Muscle layer of colon (tissue), 2 donors: ENCODE results near the gene MPV17.
"Not testable (repeated sequence)": the region's sequence is repeated elsewhere in the genome, so short reads cannot be mapped to it uniquely, and the experiment has no call there.

Experiments
- H3K27ac ChIP-seq: one replicate; pipeline ENCODE4 v1.7.0; 2013; ENCODE audit warnings: low read depth, mild to moderate bottlenecking, low read length, moderate library complexity
- H3K27me3 ChIP-seq, 2 donors: one replicate each; pipeline ENCODE4 v1.7.0; 2013; ENCODE audit warnings: low read length in 2 of 2, mild to moderate bottlenecking in 2 of 2; ENCODE audit not compliant: insufficient read depth in 2 of 2, control insufficient read depth in 1 of 2
- H3K36me3 ChIP-seq: one replicate; pipeline ENCODE4 v1.7.0; 2013; ENCODE audit warnings: mild to moderate bottlenecking, low read length; ENCODE audit not compliant: insufficient read depth
- H3K4me1 ChIP-seq: one replicate; pipeline ENCODE4 v1.7.0; 2013; ENCODE audit warnings: mild to moderate bottlenecking, low read length; ENCODE audit not compliant: insufficient read depth
- H3K4me3 ChIP-seq, 2 donors: one replicate each; pipeline ENCODE4 v1.7.0; 2013; ENCODE audit warnings: low read length in 2 of 2, low read depth in 1 of 2, mild to moderate bottlenecking in 1 of 2, moderate library complexity in 1 of 2
- H3K9ac ChIP-seq: one replicate; pipeline ENCODE4 v1.7.0; 2013; ENCODE audit warnings: low read length
- H3K9me3 ChIP-seq: one replicate; pipeline ENCODE4 v1.7.0; 2013; ENCODE audit warnings: mild to moderate bottlenecking, low read length
- donor health status: abdominal sarcoma.
- donor health status: Adenocarcinoma of cecum.

MPV17 gene

DNA sequence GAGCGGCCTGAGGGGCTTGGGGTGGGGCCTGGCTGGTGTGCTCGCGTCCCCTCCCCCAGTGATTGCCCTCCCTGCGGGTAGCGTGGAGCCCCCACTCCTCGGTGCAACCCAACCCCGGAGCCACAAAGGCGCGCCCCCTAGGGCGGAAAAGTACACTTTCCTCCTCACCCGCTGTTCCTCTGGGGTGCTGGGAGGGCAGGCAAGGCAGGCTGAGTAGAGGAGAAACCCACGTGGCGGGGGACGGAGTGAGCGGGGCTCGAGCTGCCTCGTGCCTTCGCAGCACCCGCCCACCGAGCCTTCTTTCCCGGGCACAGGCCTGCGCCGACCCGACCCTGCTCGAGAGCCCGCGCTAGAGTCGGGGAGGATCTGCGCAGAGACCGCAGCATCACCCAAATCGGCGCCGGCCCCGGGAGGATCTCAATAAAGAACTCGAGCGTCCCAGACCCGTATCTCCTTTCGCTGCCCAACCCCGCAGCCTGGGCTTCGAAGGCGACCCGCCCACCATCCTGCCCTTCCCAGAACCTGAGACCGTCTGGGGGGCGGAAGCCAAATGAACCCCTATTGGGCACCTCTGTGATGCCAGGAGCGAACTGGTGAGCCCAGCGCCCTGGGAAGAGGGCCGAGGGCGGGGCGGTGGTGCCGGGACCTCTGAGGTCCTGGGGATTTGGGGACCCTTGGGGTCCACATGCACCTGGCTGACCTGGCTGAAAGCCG lies 16.2 kb downstream of the MPV17 start:
- Histone ChIP-seq H3K9me3 (no peaks in the 10 kb centered on the region), H3K27ac (no peak overlapping the region), H3K4me1 (peaks cover 8% of the 10 kb centered on the region), H3K36me3 (peaks cover 11% of the 10 kb centered on the region), H3K9ac (no peak overlapping the region), H3K4me3 (no peak overlapping the region), H3K27me3 (peaks cover 20 to 35% of the 10 kb centered on the region in 2 donors)

DNA sequence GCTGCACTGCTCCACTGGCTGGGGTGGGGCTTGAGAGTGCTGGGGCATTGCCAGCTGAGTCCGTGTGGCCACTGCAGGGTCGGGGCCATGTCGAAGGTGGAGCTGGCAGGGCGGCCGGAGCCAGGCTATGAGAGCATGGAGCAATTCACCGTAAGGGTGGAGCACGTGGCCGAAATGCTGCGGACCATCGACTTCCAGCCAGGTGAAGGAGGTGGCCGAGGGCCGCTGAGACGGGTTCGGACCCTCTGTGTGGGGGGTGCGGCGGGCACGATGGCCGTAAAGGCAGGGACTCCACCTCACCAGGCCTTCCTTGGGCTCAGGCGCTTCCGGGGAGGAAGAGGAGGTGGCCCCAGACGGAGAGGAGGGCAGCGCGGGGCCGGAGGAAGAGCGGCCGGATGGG lies 16.8 kb downstream of the MPV17 start:
- Histone ChIP-seq H3K36me3 (peaks cover 5% of the 10 kb centered on the region), H3K27ac (no peak overlapping the region), H3K27me3 (peaks cover 20 to 35% of the 10 kb centered on the region in 2 donors), H3K9ac (no peak overlapping the region), H3K4me1 (peaks cover 8% of the 10 kb centered on the region), H3K4me3 (no peak overlapping the region), H3K9me3 (no peaks in the 10 kb centered on the region)

DNA sequence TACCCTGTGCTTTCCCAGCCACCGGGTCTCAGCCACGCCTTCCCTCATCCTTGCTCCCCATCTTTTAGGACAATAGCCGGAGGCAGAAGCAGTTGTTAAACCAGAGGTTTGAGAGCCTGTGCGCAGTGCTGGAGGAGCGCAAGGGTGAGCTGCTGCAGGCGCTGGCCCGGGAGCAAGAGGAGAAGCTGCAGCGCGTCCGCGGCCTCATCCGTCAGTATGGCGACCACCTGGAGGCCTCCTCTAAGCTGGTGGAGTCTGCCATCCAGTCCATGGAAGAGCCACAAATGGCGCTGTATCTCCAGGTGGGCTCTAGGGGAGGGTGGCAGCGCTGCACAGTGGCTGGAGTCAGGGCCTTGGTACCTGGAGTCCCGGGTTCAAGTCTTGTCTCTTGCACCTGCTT lies 17.4 kb downstream of the MPV17 start:
- H3K4me3 ChIP-seq, result no peak overlapping the region
- H3K36me3 ChIP-seq, result peaks cover 5% of the 10 kb centered on the region
- no peak overlapping the region for H3K9ac ChIP-seq
- H3K27ac ChIP-seq, result no peak overlapping the region
- H3K27me3 ChIP-seq, result peaks cover 20 to 35% of the 10 kb centered on the region in 2 donors
- H3K4me1 ChIP-seq, result peaks cover 8% of the 10 kb centered on the region
- H3K9me3 ChIP-seq, result no peaks in the 10 kb centered on the region

DNA sequence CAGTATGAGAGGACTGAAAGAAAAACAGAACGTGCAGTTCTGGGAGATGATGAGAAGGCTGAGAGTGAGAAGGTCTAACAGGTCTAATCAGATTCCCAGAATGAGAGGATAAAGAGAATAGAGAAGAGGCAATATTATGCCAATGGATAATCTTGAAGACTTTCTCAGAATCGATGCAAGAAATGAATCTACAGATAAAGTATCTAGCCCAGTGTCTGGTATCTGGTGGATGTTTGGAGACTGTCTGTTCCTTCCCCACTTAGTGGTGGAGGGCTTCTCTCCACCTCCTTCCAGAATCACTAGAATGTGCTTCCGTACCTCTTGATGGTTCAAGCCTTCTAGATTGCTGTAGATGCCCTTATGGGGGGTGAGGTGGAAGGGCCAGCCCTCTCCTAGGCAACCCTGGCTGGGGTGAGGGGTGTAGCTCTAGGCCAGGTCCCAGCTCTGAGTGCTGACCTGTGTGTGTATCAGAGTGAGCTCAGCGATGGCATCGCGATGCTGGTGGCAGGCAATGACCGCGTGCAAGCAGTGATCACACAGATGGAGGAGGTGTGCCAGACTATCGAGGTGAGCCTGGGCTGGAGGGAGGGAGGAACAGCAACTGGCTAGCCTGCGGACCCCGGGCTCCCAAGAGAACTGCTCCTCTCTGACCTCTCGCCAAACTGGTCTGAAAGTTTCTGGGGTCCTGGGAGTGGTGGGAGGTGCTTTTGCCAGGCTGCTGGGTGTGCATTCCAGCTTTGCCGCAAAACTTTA lies 18.2 kb downstream of the MPV17 start:
- no peak overlapping the region for H3K9ac ChIP-seq
- no peak overlapping the region for H3K27ac ChIP-seq
- peaks cover 4% of the 10 kb centered on the region for H3K36me3 ChIP-seq
- no peaks in the 10 kb centered on the region for H3K9me3 ChIP-seq
- no peak overlapping the region for H3K4me3 ChIP-seq
- peaks cover 20 to 35% of the 10 kb centered on the region in 2 donors for H3K27me3 ChIP-seq
- H3K4me1 ChIP-seq, result peaks cover 8% of the 10 kb centered on the region

DNA sequence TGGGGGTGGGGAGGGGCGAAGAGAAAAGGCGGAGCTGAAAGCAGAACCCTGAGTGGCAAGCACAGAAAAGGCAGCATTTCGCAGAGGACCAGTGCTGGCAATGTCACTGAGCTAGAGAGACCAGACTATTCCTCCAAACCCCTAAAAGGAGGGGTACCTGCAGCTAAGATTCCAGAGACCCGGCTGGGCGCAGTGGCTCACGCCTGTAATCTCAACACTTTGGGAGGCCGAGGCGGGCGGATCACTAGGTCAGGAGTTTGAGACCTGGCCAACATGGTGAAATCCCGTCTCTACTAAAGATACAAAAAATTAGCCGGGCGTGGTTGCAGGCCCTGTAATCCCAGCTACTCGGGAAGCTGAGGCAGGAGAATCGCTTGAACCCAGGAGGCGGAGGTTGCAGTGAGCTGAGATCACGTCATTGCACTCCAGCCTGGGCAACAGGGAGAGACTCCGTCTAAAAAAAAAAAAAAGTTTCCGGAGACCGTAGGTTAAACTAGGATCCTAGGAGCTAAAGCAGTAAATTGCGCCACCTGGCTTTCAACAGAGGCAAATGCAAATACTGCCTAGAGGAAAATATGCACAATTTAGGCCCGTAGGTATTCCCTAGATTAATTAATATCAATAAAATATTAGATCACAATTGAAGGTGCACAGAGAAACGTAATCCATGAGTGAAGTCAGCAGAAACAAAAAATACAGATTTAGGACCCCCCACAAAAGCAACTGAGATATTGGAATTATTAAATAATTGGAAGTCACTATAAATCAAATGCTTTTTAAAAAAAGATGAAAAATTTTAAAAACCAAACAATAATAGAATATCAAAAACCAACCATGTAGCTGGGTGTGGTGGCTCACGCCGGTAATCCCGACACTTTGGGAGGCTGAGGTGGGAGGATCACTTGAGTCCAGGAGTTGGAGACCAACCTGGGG lies 19.5 kb downstream of the MPV17 start:
- peaks cover 20 to 31% of the 10 kb centered on the region in 2 donors for H3K27me3 ChIP-seq
- H3K27ac ChIP-seq, result no peak overlapping the region

DNA sequence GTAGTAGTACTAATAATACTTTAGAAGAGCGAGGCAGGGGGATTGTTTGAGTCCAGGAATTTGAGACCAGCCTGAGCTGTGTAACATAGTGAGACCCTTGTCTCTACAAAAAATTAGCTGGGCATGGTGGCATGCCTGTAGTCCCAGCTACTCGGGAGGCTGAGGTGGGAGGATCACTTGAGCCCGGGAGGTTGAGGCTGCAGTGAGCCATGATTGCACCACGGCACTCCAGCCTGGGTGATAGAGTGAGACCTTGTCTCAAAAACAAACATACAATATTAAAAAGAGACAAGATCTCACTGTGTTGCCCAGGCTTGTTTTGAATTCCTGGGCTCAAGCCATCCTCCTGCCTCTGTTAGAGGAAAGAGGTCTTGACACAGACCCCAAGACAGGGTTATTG lies 22.3 kb downstream of the MPV17 start:
- H3K9ac ChIP-seq, H3K27ac ChIP-seq, H3K9me3 ChIP-seq, H3K4me3 ChIP-seq, H3K27me3 ChIP-seq, H3K36me3 ChIP-seq, H3K4me1 ChIP-seq: not testable (repeated sequence)

More for the DNA sequence above, 19.5 kb downstream of the MPV17 start:
- Histone ChIP-seq H3K9me3 (no peaks in the 10 kb centered on the region), H3K4me3 (peak overlapping the region in 1 of 2 donors; percentile 32), H3K9ac (no peak overlapping the region), H3K4me1 (peaks cover 8% of the 10 kb centered on the region), H3K36me3 (no peaks in the 10 kb centered on the region)

DNA sequence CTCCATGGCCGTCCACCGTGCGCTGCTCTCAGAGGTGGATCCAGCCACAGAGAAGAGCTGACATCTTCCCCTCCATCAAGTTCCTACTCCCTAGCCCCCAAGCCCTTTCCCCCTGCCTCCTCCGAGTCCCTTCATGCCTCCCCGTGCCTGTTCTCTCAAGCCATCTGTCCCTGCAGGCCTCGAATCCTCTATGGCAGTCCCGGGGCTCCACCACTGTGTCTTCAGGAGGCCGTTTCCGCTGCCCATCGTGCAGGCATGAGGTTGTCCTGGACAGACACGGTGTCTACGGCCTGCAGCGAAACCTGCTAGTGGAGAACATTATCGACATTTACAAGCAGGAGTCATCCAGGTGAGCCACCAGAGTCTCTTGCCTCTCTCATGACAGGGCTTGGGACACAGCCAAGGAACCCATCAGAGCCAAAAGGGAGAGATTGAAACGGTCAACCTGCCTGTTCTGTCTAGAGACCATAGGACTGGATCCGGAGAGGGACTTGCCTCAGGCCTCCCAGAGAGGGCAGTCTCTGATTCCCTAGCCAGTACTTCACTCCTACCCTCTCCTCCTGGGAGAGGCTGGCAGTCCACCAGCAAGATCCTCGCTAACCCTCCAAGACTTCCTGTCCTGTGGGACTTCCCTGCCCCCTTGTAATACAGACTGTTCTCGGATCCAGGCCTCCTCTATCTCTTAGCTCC lies 24.4 kb downstream of the MPV17 start:
- no peaks in the 10 kb centered on the region for H3K4me1 ChIP-seq
- H3K9me3 ChIP-seq, result no peaks in the 10 kb centered on the region
- no peak overlapping the region for H3K4me3 ChIP-seq
- no peak overlapping the region for H3K27ac ChIP-seq
- H3K9ac ChIP-seq, result no peak overlapping the region
- H3K36me3 ChIP-seq, result no peaks in the 10 kb centered on the region
- no peaks in the 10 kb centered on the region for H3K27me3 ChIP-seq

DNA sequence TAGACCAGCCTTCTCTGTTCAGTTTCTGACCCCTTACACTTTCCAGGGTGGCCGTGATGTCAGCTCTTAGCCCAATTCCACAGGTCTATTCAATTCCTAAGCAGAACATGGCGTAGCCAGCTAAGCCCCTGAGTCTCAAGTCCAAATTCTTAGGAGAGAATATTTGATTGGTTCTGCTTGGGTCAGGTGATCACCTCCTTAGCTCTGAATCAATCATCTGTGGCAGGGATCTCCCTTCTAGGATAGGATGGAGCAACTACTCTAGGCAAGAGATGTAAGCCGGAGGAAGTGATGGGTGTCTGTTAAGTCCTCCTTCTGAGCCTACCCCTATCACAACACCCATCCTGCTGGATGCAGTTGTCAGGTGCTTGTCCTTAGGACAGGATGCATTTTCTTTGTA lies 25.7 kb downstream of the MPV17 start:
- H3K9me3 ChIP-seq, result no peaks in the 10 kb centered on the region
- no peak overlapping the region for H3K27ac ChIP-seq
- no peaks in the 10 kb centered on the region for H3K4me1 ChIP-seq
- no peaks in the 10 kb centered on the region for H3K36me3 ChIP-seq
- H3K27me3 ChIP-seq, result no peaks in the 10 kb centered on the region
- H3K9ac ChIP-seq, result no peak overlapping the region
- H3K4me3 ChIP-seq, result no peak overlapping the region

DNA sequence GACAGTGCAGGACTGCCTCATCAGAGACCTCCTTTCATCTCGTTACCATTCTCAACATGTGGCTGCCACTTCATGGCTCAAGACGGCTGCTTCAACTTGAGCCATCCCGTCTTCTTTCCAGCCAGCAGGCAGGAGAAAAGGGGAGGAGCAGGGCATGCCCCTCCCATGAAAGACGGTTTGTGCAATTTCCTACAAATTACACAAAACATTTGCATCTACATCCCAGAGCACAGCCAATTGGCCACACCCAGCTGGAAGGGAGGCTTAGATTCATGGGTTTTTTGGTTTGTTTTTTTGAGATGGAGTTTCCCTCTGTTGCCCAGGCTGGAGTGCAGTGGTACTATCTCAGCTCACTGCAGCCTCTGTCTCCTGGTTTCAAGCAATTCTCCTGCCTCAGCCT lies 26.4 kb downstream of the MPV17 start:
- Histone ChIP-seq H3K36me3 (no peaks in the 10 kb centered on the region), H3K27ac (no peak overlapping the region), H3K9ac (no peak overlapping the region), H3K4me3 (no peak overlapping the region), H3K4me1 (no peaks in the 10 kb centered on the region), H3K9me3 (no peaks in the 10 kb centered on the region), H3K27me3 (no peaks in the 10 kb centered on the region)

DNA sequence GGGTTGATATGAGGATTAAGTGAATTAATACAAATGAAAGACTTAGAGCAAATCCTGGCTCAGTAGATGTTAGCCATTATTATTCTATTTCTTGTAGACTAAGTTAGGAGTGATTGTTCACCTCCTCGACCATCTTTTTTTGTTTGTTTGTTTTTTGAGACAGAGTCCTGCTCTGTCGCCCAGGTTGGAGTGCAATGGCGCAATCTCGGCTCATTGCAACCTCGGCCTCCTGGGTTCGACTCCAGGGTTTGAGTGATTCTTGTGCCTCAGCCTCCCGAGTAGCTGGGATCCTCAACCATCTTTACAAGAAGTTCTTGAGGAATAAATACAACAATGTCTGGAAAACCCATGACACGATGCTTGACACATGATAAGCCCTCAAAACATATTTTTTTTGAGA lies 28.0 kb downstream of the MPV17 start:
- no peak overlapping the region for H3K4me3 ChIP-seq
- no peaks in the 10 kb centered on the region for H3K4me1 ChIP-seq
- H3K36me3 ChIP-seq, result no peaks in the 10 kb centered on the region
- no peak overlapping the region for H3K27ac ChIP-seq
- no peaks in the 10 kb centered on the region for H3K9me3 ChIP-seq
- H3K27me3 ChIP-seq, result no peaks in the 10 kb centered on the region
- no peak overlapping the region for H3K9ac ChIP-seq

DNA sequence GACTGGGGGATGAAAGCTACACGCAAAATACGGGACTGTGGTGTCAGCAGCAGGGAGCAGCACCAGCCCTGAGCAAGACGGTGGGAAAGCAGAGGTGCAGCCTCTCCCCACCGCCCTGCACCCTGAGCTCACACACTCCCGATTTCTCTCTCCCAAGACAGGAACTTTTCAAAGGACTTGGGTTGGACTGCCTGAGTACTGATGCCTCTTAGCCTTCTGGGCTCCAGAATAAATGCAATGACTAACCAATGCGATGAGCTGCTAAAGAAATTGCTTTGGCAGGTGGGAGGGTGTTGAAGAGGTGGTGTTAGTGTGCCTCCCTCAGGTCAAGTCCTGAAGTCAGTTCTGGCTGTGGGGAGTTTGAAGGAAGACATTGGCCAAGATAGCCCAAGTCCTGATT lies 31.0 kb downstream of the MPV17 start:
- Histone ChIP-seq H3K27me3 (no peaks in the 10 kb centered on the region), H3K4me3 (no peak overlapping the region), H3K9me3 (no peaks in the 10 kb centered on the region), H3K4me1 (no peaks in the 10 kb centered on the region), H3K9ac (no peak overlapping the region), H3K27ac (no peak overlapping the region), H3K36me3 (no peaks in the 10 kb centered on the region)
